WTC11 (cell line): Measurements from ENCODE around the gene EPGN. TPM values are rescaled to one million over a fixed set of nuclear protein-coding genes. Genes with fewer than 3 reads are reported as not detected.
"Not testable (repeated sequence)": the region's sequence is repeated elsewhere in the genome, so short reads cannot be mapped to it uniquely, and the experiment has no call there.

Source experiments
- ATAC-seq: fragments of 200-7000 bp; cut with Tn5 transposase; 2 replicates; pipeline ENCODE4 v1.10.0; 2021; ENCODE audit warnings: mild to moderate bottlenecking, moderate library complexity
- CTCF ChIA-PET: fragments of 300-600 bp; sonication (Branson Sonifier 250); formaldehyde crosslinking; loops from one replicate; lab custom pipeline; 2021; ENCODE audit warnings: antibody characterized with exemption; lab: Charles Lee
- POLR2A ChIA-PET: fragments of 350-600 bp; sonication (Branson Sonifier 250); formaldehyde crosslinking; loops from one replicate; lab custom pipeline; 2021; ENCODE audit warnings: antibody characterized with exemption; lab: Charles Lee
- DNase-seq: peaks from one replicate; pipeline ENCODE4 v3.0.0; 2021; ENCODE audit warnings: low spot score
- H3K27ac Mint-ChIP-seq: 2 replicates; pipeline ENCODE4 v1.8.0; 2021; ENCODE audit warnings: mixed read lengths
- H3K27me3 Mint-ChIP-seq: 2 replicates; pipeline ENCODE4 v1.8.0; 2021; ENCODE audit warnings: low read depth, mild to moderate bottlenecking, moderate library complexity, mixed read lengths
- H3K36me3 Mint-ChIP-seq: 2 replicates; pipeline ENCODE4 v1.8.0; 2021; ENCODE audit warnings: mixed read lengths
- H3K4me1 Mint-ChIP-seq: 2 replicates; pipeline ENCODE4 v1.8.0; 2022; ENCODE audit warnings: mixed read lengths
- H3K4me3 Mint-ChIP-seq: 2 replicates; pipeline ENCODE4 v1.8.0; 2021; ENCODE audit warnings: mild to moderate bottlenecking, moderate library complexity, mixed read lengths
- H3K9me3 Mint-ChIP-seq: 2 replicates; pipeline ENCODE4 v1.8.0; 2021; ENCODE audit warnings: mixed read lengths
- ATF1 ChIP-seq: sonication (generic); formaldehyde crosslinking; IDR thresholded peaks from 2 replicates; pipeline ENCODE4 v1.8.1; 2023; ENCODE audit warnings: mild to moderate bottlenecking, moderate library complexity, missing genetic modification reagents
- ATF3 ChIP-seq: sonication (generic); formaldehyde crosslinking; conservative IDR thresholded peaks from 2 replicates; pipeline ENCODE4 v1.8.1; 2022; ENCODE audit warnings: mild to moderate bottlenecking, missing genetic modification reagents
- CREB1 ChIP-seq: sonication (generic); formaldehyde crosslinking; IDR thresholded peaks from 2 replicates; pipeline ENCODE4 v1.8.0; 2023; ENCODE audit warnings: mild to moderate bottlenecking, missing genetic modification reagents
- CREM ChIP-seq: sonication (generic); formaldehyde crosslinking; IDR thresholded peaks from 2 replicates; pipeline ENCODE4 v1.8.1; 2022; ENCODE audit warnings: mild to moderate bottlenecking, missing genetic modification reagents, moderate library complexity
- E2F1 ChIP-seq: sonication (generic); formaldehyde crosslinking; IDR thresholded peaks from 2 replicates; pipeline ENCODE4 v1.8.0; 2022; ENCODE audit warnings: mild to moderate bottlenecking, missing genetic modification reagents
- ELF4 ChIP-seq: sonication (generic); formaldehyde crosslinking; IDR thresholded peaks from 2 replicates; pipeline ENCODE4 v1.8.1; 2022; ENCODE audit warnings: low read depth, mild to moderate bottlenecking, moderate library complexity, missing genetic modification reagents
- ESRRA ChIP-seq: sonication (generic); formaldehyde crosslinking; IDR thresholded peaks from 2 replicates; pipeline ENCODE4 v1.8.1; 2022; ENCODE audit warnings: mild to moderate bottlenecking, missing genetic modification reagents, borderline replicate concordance
- FOXP1 ChIP-seq: sonication (generic); formaldehyde crosslinking; IDR thresholded peaks from 2 replicates; pipeline ENCODE4 v1.8.0; 2022; ENCODE audit warnings: missing genetic modification reagents, mild to moderate bottlenecking, moderate library complexity, borderline replicate concordance
- FOXP4 ChIP-seq: sonication (generic); formaldehyde crosslinking; IDR thresholded peaks from 2 replicates; pipeline ENCODE4 v1.8.0; 2022; ENCODE audit warnings: mild to moderate bottlenecking, missing genetic modification reagents
- GTF2I ChIP-seq: fragments of 250-450 bp; sonication (Bioruptor Pico); conservative IDR thresholded peaks from 2 replicates; pipeline ENCODE4 v1.4.0; 2021; ENCODE audit warnings: mild to moderate bottlenecking
- HMGXB4 ChIP-seq: sonication (generic); formaldehyde crosslinking; IDR thresholded peaks from 2 replicates; pipeline ENCODE4 v1.8.1; 2023; ENCODE audit warnings: mild to moderate bottlenecking, moderate library complexity, missing genetic modification reagents
- JAZF1 ChIP-seq: fragments of 250-450 bp; sonication (Bioruptor Pico); IDR thresholded peaks from 2 replicates; pipeline ENCODE4 v1.9.0; 2021; ENCODE audit warnings: moderate library complexity, mild to moderate bottlenecking, inconsistent platforms
- KAT7 ChIP-seq: sonication (generic); formaldehyde crosslinking; IDR thresholded peaks from 2 replicates; pipeline ENCODE4 v1.8.1; 2023; ENCODE audit warnings: missing genetic modification reagents, mild to moderate bottlenecking, borderline replicate concordance
- MLX ChIP-seq: sonication (generic); formaldehyde crosslinking; IDR thresholded peaks from 2 replicates; pipeline ENCODE4 v1.8.1; 2023; ENCODE audit warnings: mild to moderate bottlenecking, missing genetic modification reagents, moderate library complexity
- NFATC4 ChIP-seq: fragments of 250-450 bp; sonication (Bioruptor Pico); IDR thresholded peaks from 2 replicates; pipeline ENCODE4 v1.9.0; 2021; ENCODE audit warnings: mild to moderate bottlenecking
- NFE2L1 ChIP-seq: sonication (generic); formaldehyde crosslinking; IDR thresholded peaks from 2 replicates; pipeline ENCODE4 v1.8.1; 2023; ENCODE audit warnings: missing genetic modification reagents
- NFYB ChIP-seq: sonication (generic); formaldehyde crosslinking; conservative IDR thresholded peaks from 2 replicates; pipeline ENCODE4 v1.8.0; 2022; ENCODE audit warnings: low read depth, missing genetic modification reagents
- NR1H2 ChIP-seq: sonication (generic); formaldehyde crosslinking; IDR thresholded peaks from 2 replicates; pipeline ENCODE4 v1.9.0; 2021; ENCODE audit warnings: mild to moderate bottlenecking, moderate library complexity, missing genetic modification reagents
- NR3C1 ChIP-seq: sonication (generic); formaldehyde crosslinking; conservative IDR thresholded peaks from 2 replicates; pipeline ENCODE4 v1.8.1; 2023; ENCODE audit warnings: low read depth, mild to moderate bottlenecking, missing genetic modification reagents
- OVOL2 ChIP-seq: fragments of 250-450 bp; sonication (Bioruptor Pico); IDR thresholded peaks from 2 replicates; pipeline ENCODE4 v1.9.0; 2021; ENCODE audit warnings: mild to moderate bottlenecking, borderline replicate concordance
- RORB ChIP-seq: fragments of 250-450 bp; sonication (Bioruptor Pico); IDR thresholded peaks from 2 replicates; pipeline ENCODE4 v1.9.0; 2021; ENCODE audit warnings: mild to moderate bottlenecking
- SMAD4 ChIP-seq: sonication (generic); formaldehyde crosslinking; IDR thresholded peaks from 2 replicates; pipeline ENCODE4 v1.8.0; 2022; ENCODE audit warnings: mild to moderate bottlenecking, missing genetic modification reagents
- SOX15 ChIP-seq: fragments of 250-450 bp; sonication (Bioruptor Pico); IDR thresholded peaks from 2 replicates; pipeline ENCODE4 v1.9.0; 2021; ENCODE audit warnings: mild to moderate bottlenecking
- TEAD4 ChIP-seq: sonication (generic); formaldehyde crosslinking; IDR thresholded peaks from 2 replicates; pipeline ENCODE4 v1.8.0; 2022; ENCODE audit warnings: mild to moderate bottlenecking, missing genetic modification reagents
- ZNF138 ChIP-seq: sonication (generic); formaldehyde crosslinking; conservative IDR thresholded peaks from 2 replicates; pipeline ENCODE4 v1.8.1; 2022; ENCODE audit warnings: mild to moderate bottlenecking, moderate library complexity, missing genetic modification reagents
- ZNF416 ChIP-seq: fragments of 250-450 bp; sonication (Bioruptor Pico); IDR thresholded peaks from 2 replicates; pipeline ENCODE4 v1.9.0; 2021; ENCODE audit warnings: mild to moderate bottlenecking, inconsistent platforms
- total RNA-seq: library from RNA; stranded (reverse); gene quantifications from 3 replicates; pipeline ENCODE4 v1.2.3, GENCODE V29; 2021

Gene EPGN
- total RNA-seq, 1 experiment from 2014 or later, result not detected

GRCh38 chr4:74339501-74339900 lies 31.2 kb downstream of the EPGN start:
- ChIA-PET POLR2A (no interaction called here), CTCF (no interaction called here)
- Mint-ChIP-seq H3K36me3 (peaks cover 30% of the 10 kb centered on the region), H3K4me3 (no peak overlapping the region), H3K27ac (no peak overlapping the region), H3K4me1 (peaks cover 7% of the 10 kb centered on the region), H3K27me3 (no peaks in the 10 kb centered on the region), H3K9me3 (peaks cover 45% of the 10 kb centered on the region)
- TF ChIP-seq TEAD4 (CRISPR knock-in tag), result no peak
- no peak for TF ChIP-seq FOXP1
- no peak for TF ChIP-seq NFYB (CRISPR knock-in tag)
- no peak for TF ChIP-seq KAT7 (CRISPR knock-in tag)
- TF ChIP-seq JAZF1 (CRISPR knock-in tag), result no peak
- no peak for TF ChIP-seq ESRRA (CRISPR knock-in tag)
- no peak for TF ChIP-seq SOX15
- no peak for TF ChIP-seq ZNF416
- no peak for TF ChIP-seq GTF2I (CRISPR knock-in tag)
- no peak for TF ChIP-seq CREM (CRISPR knock-in tag)
- DNase-seq (no peak), ATAC-seq (no peak)

GRCh38 chr4:74340421-74340820 lies 32.2 kb downstream of the EPGN start:
- H3K27ac Mint-ChIP-seq, H3K27me3 Mint-ChIP-seq, H3K4me3 Mint-ChIP-seq, ATAC-seq, DNase-seq, POLR2A ChIA-PET, H3K4me1 Mint-ChIP-seq, CTCF ChIA-PET: not testable (repeated sequence)
- Mint-ChIP-seq H3K9me3 (peaks cover 54% of the 10 kb centered on the region), H3K36me3 (peaks cover 39% of the 10 kb centered on the region)

GRCh38 chr4:74344031-74344430 lies 35.8 kb downstream of the EPGN start:
- POLR2A ChIA-PET, result no interaction called here
- peaks cover 41% of the 10 kb centered on the region for H3K36me3 Mint-ChIP-seq
- no peaks in the 10 kb centered on the region for H3K27me3 Mint-ChIP-seq
- H3K27ac Mint-ChIP-seq, result no peak overlapping the region
- DNase-seq (no peak), ATAC-seq (no peak)
- H3K4me3 Mint-ChIP-seq, result no peak overlapping the region
- CTCF ChIA-PET, result no interaction called here
- no peaks in the 10 kb centered on the region for H3K4me1 Mint-ChIP-seq
- peaks cover 56% of the 10 kb centered on the region for H3K9me3 Mint-ChIP-seq
- TF ChIP-seq MLX (CRISPR knock-in tag), result no peak
- no peak for TF ChIP-seq ATF3
- no peak for TF ChIP-seq CREB1 (CRISPR knock-in tag)
- no peak for TF ChIP-seq NFE2L1 (CRISPR knock-in tag)

GRCh38 chr4:74353858-74354257 lies 45.6 kb downstream of the EPGN start:
- CTCF ChIA-PET, result no interaction called here
- Mint-ChIP-seq H3K36me3 (no peaks in the 10 kb centered on the region), H3K4me1 (peaks cover 11% of the 10 kb centered on the region), H3K4me3 (no peak overlapping the region), H3K27ac (no peak overlapping the region), H3K9me3 (no peaks in the 10 kb centered on the region), H3K27me3 (no peaks in the 10 kb centered on the region)
- DNase-seq (no peak), ATAC-seq (no peak)
- POLR2A ChIA-PET, result no interaction called here
- TF ChIP-seq SOX15 (no peak), HMGXB4 (CRISPR knock-in tag) (no peak), NFATC4 (CRISPR knock-in tag) (no peak), ZNF138 (no peak), ATF1 (CRISPR knock-in tag) (no peak), OVOL2 (no peak), ESRRA (CRISPR knock-in tag) (no peak), ELF4 (CRISPR knock-in tag) (no peak), SMAD4 (CRISPR knock-in tag) (no peak), NR1H2 (CRISPR knock-in tag) (no peak), FOXP4 (CRISPR knock-in tag) (no peak), E2F1 (no peak), NR3C1 (CRISPR knock-in tag) (no peak), RORB (CRISPR knock-in tag) (no peak)
